IMR-90 (cell line): Measurements from ENCODE around the gene TTF2. TPM values are rescaled to one million over a fixed set of nuclear protein-coding genes. Genes with fewer than 3 reads are reported as not detected.

Experiments used
- ATAC-seq: fragments of 200-7000 bp; cut with Tn5 transposase; 2 replicates; pipeline ENCODE4 v1.9.1; 2020; ENCODE audit warnings: low read depth, mild to moderate bottlenecking, moderate library complexity
- BruUV-seq: library from RNA; stranded (reverse); fragments of 400-500 nt; replicated peaks from 2 replicates; lab custom pipeline; 2021; lab: Mats Ljungman, UMichigan
- CTCF ChIA-PET: fragments of 300-600 bp; formaldehyde crosslinking; extraction: SDS; loops from one replicate; lab custom pipeline; 2021; ENCODE audit warnings: antibody characterized with exemption; lab: Yijun Ruan, JAX
- POLR2A ChIA-PET: fragments of 300-600 bp; sonication (Branson Sonifier 250); formaldehyde crosslinking; loops from one replicate; lab custom pipeline; 2022; ENCODE audit warnings: antibody characterized with exemption; ENCODE audit not compliant: unreplicated experiment; lab: Charles Lee
- DNase-seq: peaks from one replicate; pipeline ENCODE4 v3.0.0; 2013
- H2AFZ ChIP-seq: replicated peaks from 2 replicates; pipeline ENCODE3; 2013; ENCODE audit warnings: low read length, mild to moderate bottlenecking; ENCODE audit not compliant: poor library complexity
- H2AK5ac ChIP-seq: 2 replicates; pipeline ENCODE4 v1.6.1; 2013; ENCODE audit warnings: low read depth, low read length, inconsistent platforms
- H2AK9ac ChIP-seq: replicated peaks from 2 replicates; pipeline ENCODE3; 2013; ENCODE audit warnings: mild to moderate bottlenecking, low read depth, low read length, moderate library complexity; ENCODE audit not compliant: poor library complexity
- H2BK120ac ChIP-seq: 2 replicates; pipeline ENCODE4 v1.6.1; 2013; ENCODE audit warnings: low read depth, low read length, inconsistent platforms
- H2BK15ac ChIP-seq: 3 replicates; pipeline ENCODE4 v1.6.1; 2013; ENCODE audit warnings: low read depth, low read length, inconsistent platforms
- H2BK20ac ChIP-seq: 2 replicates; pipeline ENCODE4 v1.6.1; 2013; ENCODE audit warnings: low read depth, mild to moderate bottlenecking, inconsistent platforms, low read length, moderate library complexity
- H2BK5ac ChIP-seq: 2 replicates; pipeline ENCODE4 v1.6.1; 2013; ENCODE audit warnings: mild to moderate bottlenecking, low read depth, low read length, inconsistent platforms; ENCODE audit not compliant: poor library complexity, severe bottlenecking
- H3K14ac ChIP-seq: replicated peaks from 2 replicates; pipeline ENCODE4 v1.6.1; 2013; ENCODE audit warnings: low read depth, low read length, inconsistent platforms
- H3K18ac ChIP-seq: 2 replicates; pipeline ENCODE4 v1.6.1; 2013; ENCODE audit warnings: low read depth, low read length, control low read depth
- H3K23ac ChIP-seq: 2 replicates; pipeline ENCODE4 v1.6.1; 2013; ENCODE audit warnings: low read depth, low read length, inconsistent platforms
- H3K27ac ChIP-seq: 2 replicates; pipeline ENCODE4 v1.5.1; 2013; ENCODE audit warnings: mild to moderate bottlenecking, control low read depth, low read length; ENCODE audit not compliant: insufficient read depth
- H3K27me3 ChIP-seq: 2 replicates; pipeline ENCODE4 v1.6.1; 2013; ENCODE audit warnings: low read length; ENCODE audit not compliant: control insufficient read depth, insufficient read depth
- H3K36me3 ChIP-seq: 2 replicates; pipeline ENCODE4 v1.6.1; 2013; ENCODE audit warnings: low read length, mixed read lengths; ENCODE audit not compliant: control insufficient read depth, insufficient read depth
- H3K4ac ChIP-seq: 2 replicates; pipeline ENCODE4 v1.6.1; 2013; ENCODE audit warnings: low read depth, low read length, inconsistent platforms
- H3K4me1 ChIP-seq: 2 replicates; pipeline ENCODE4 v1.6.1; 2013; ENCODE audit warnings: low read length, mixed read lengths; ENCODE audit not compliant: control insufficient read depth, insufficient read depth
- H3K4me2 ChIP-seq: 2 replicates; pipeline ENCODE4 v1.6.1; 2013; ENCODE audit warnings: low read depth, mild to moderate bottlenecking, control low read depth, low read length, moderate library complexity
- H3K4me3 ChIP-seq: 2 replicates; pipeline ENCODE4 v1.5.1; 2013; ENCODE audit warnings: low read depth, mild to moderate bottlenecking, control low read depth, low read length, moderate library complexity; ENCODE audit not compliant: insufficient read depth
- H3K56ac ChIP-seq: 2 replicates; pipeline ENCODE4 v1.6.1; 2013; ENCODE audit warnings: low read length, inconsistent platforms; ENCODE audit not compliant: insufficient read depth; ENCODE audit errors: extremely low read depth
- H3K79me1 ChIP-seq, 2 experiments: 2 replicates each; pipeline ENCODE4 v1.6.1; 2013; ENCODE audit warnings: low read length in 2 of 2, inconsistent platforms in 1 of 2, low read depth in 1 of 2
- H3K9ac ChIP-seq: 2 replicates; pipeline ENCODE4 v1.6.1; 2013; ENCODE audit warnings: low read depth, low read length, control low read depth
- H3K9me1 ChIP-seq: 2 replicates; pipeline ENCODE4 v1.6.1; 2013; ENCODE audit warnings: low read length, inconsistent platforms; ENCODE audit not compliant: insufficient read depth
- H3K9me3 ChIP-seq: 2 replicates; pipeline ENCODE4 v1.6.1; 2013; ENCODE audit warnings: low read length; ENCODE audit not compliant: control insufficient read depth, insufficient read depth
- H4K20me1 ChIP-seq: 2 replicates; pipeline ENCODE4 v1.6.1; 2013; ENCODE audit warnings: low read length, inconsistent platforms; ENCODE audit not compliant: insufficient read depth
- H4K5ac ChIP-seq: 2 replicates; pipeline ENCODE4 v1.6.1; 2013; ENCODE audit warnings: mild to moderate bottlenecking, low read depth, low read length, control low read depth
- H4K8ac ChIP-seq, 2 experiments: 2 replicates each; pipeline ENCODE4 v1.6.1; 2013; ENCODE audit warnings: low read depth in 2 of 2, low read length in 2 of 2, control low read depth in 1 of 2, inconsistent platforms in 1 of 2
- H4K91ac ChIP-seq: 2 replicates; pipeline ENCODE4 v1.6.1; 2013; ENCODE audit warnings: low read depth, low read length, inconsistent platforms; ENCODE audit not compliant: insufficient read depth
- BHLHE40 ChIP-seq: fragments of 150-350 bp; IDR thresholded peaks from 2 replicates; pipeline ENCODE4 v1.6.1; 2016; ENCODE audit warnings: mild to moderate bottlenecking, low read depth, low read length
- CEBPB ChIP-seq: IDR thresholded peaks from 2 replicates; pipeline ENCODE4 v1.6.1; 2012; ENCODE audit warnings: low read depth, low read length, improper control_type of control experiment
- CHD1 ChIP-seq: IDR thresholded peaks from 2 replicates; pipeline ENCODE4 v1.6.1; 2012; ENCODE audit warnings: low read depth, low read length, improper control_type of control experiment
- FOS ChIP-seq: fragments of 150-350 bp; IDR thresholded peaks from 2 replicates; pipeline ENCODE4 v1.6.1; 2016; ENCODE audit warnings: low read depth, low read length
- MAFK ChIP-seq: IDR thresholded peaks from 2 replicates; pipeline ENCODE4 v1.6.1; 2012; ENCODE audit warnings: low read depth, low read length, improper control_type of control experiment
- MXI1 ChIP-seq: IDR thresholded peaks from 2 replicates; pipeline ENCODE4 v1.6.1; 2012; ENCODE audit warnings: low read depth, mild to moderate bottlenecking, low read length, moderate library complexity, borderline replicate concordance
- NFE2L2 ChIP-seq: fragments of 150-350 bp; IDR thresholded peaks from 2 replicates; pipeline ENCODE4 v1.6.1; 2016; ENCODE audit warnings: low read depth, mild to moderate bottlenecking, low read length
- RAD21 ChIP-seq: IDR thresholded peaks from 2 replicates; pipeline ENCODE4 v1.6.1; 2012; ENCODE audit warnings: low read length, improper control_type of control experiment
- RCOR1 ChIP-seq: IDR thresholded peaks from 2 replicates; pipeline ENCODE4 v1.6.1; 2012; ENCODE audit warnings: mild to moderate bottlenecking, low read length, improper control_type of control experiment; ENCODE audit not compliant: insufficient replicate concordance
- RFX5 ChIP-seq: IDR thresholded peaks from 2 replicates; pipeline ENCODE4 v1.8.0; 2012; ENCODE audit warnings: low read depth, mild to moderate bottlenecking, low read length, moderate library complexity
- SMC3 ChIP-seq: fragments of 150-350 bp; IDR thresholded peaks from 2 replicates; pipeline ENCODE4 v1.6.1; 2016; ENCODE audit warnings: low read depth, mild to moderate bottlenecking, antibody characterized with exemption, low read length, moderate library complexity
- WGBS, 2 experiments: methylation state at CpG; one replicate each; pipeline versions ENCODE4 v1.1.5 to v1.1.7; 2013; ENCODE audit warnings: missing lambda C conversion rate in 2 of 2; ENCODE audit not compliant: insufficient read length in 1 of 2; ENCODE audit errors: extremely low coverage in 2 of 2; 5-methylcytosine and 5-hydroxymethylcytosine counted together
- dilution Hi-C: fragments of 300-500 bp; cut with HindIII; formaldehyde crosslinking; loops from one replicate; pipeline ENCODE4 v1.14.3; 2018; ENCODE audit warnings: low sequenced_read_pairs; ENCODE audit not compliant: unreplicated experiment
- in situ Hi-C: fragments of 300-500 bp; cut with MboI; formaldehyde crosslinking; loops from 3 replicates; pipeline ENCODE4 v1.14.3; 2019; ENCODE audit warnings: low sequenced_read_pairs, inconsistent platforms, mixed read lengths
- intact Hi-C: fragments of 100-400 bp; cut with micrococcal nuclease; formaldehyde crosslinking; loops from 2 replicates; pipeline ENCODE4 v1.10.0; 2022
- polyA plus RNA-seq, 3 experiments: library from polyadenylated mRNA; depleted of rRNA; stranded (reverse); fragments of >200 nt; gene quantifications; 2 replicates each; pipeline ENCODE4 v1.2.3, GENCODE V29; 2012; ENCODE audit warnings: low replicate concordance in 1 of 3
- total RNA-seq: library from RNA; depleted of rRNA; stranded (reverse); fragments of >200 nt; gene quantifications from 2 replicates; pipeline ENCODE4 v1.2.3, GENCODE V29; 2012
- TF ChIP-seq, protein P1 (sequence below): fragments of 150-350 bp; IDR thresholded peaks from 2 replicates; pipeline ENCODE4 v1.6.1; 2017; ENCODE audit warnings: mild to moderate bottlenecking, antibody characterized with exemption, low read length, low read depth
- TF ChIP-seq, protein P2 (sequence below): fragments of 150-350 bp; IDR thresholded peaks from 2 replicates; pipeline ENCODE4 v1.6.1; 2016; ENCODE audit warnings: low read depth, mild to moderate bottlenecking, low read length, moderate library complexity, borderline replicate concordance

Gene TTF2
- total and polyA plus RNA-seq, 2 of the 4 experiments (the other 2 are of a cell fraction), result 11.5 to 14.7 TPM

DNA sequence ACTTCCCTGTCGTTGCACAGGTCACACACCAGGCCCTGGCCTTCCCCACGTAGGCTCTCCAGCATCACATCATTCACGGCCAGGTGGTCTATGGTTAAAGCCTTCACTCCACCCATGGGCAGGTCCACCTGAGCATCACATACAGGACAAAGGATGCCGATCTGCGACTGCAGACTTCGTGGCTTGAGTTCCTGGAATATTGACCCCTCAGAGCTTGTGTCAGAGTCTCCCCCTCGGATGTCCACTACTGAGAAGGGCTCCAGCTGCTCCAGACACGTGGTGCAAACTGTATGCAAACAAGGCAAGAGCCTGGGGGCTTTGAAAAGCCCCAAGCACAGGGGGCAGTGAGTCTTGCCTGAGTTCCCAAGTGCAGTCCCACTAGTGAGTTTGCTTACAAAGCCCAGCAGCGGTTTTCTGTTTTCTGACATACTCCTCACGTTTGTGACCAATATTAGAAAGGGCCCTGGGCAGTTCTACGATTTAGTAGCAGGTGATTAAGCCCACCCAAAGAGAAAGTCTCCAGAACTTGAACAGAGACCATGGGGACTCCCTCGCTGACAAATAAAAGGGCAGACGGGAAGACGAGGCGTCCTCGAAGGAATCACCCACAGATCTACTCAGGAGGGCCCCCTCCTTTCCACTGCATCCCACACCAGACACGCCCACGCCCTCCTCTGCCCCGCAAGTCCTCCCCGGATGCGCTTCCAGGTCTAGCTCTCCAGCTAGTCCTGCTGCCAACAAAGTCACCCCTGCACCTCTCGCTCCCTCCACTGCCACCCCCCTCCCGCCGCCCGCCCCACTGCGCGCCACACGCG is 60.9 kb downstream of the TTF2 start:
- Histone ChIP-seq H3K4me2 (peak overlapping the region; percentile 74), H4K8ac (peak overlapping the region; percentile 75 to 83), H2AK5ac (peak overlapping the region; percentile 84), H3K14ac (peak overlapping the region; percentile 12), H3K9me3 (no peaks in the 10 kb centered on the region), H4K91ac (peak overlapping the region; percentile 31; the same call in 1 of the 2 replicates), H2AFZ (peak overlapping the region; percentile 99), H3K18ac (no peak overlapping the region), H3K23ac (peak overlapping the region; percentile 83), H2BK15ac (0 out of 3 replicates have a peak overlapping the region, but pooled peaks have one; percentile 44), H2BK120ac (peak overlapping the region; percentile 14; the same call in 1 of the 2 replicates), H3K4me3 (peak overlapping the region; percentile 53), H2AK9ac (peak overlapping the region; percentile 74), H3K9me1 (peaks cover 5% of the 10 kb centered on the region; the same call in 1 of the 2 replicates), H3K27ac (peak overlapping the region; percentile 69), H3K36me3 (peaks cover 4% of the 10 kb centered on the region; the same call in 1 of the 2 replicates), H3K4ac (peak overlapping the region; percentile 51), H3K4me1 (peaks cover 8% of the 10 kb centered on the region; the same call in 1 of the 2 replicates), H3K9ac (peak overlapping the region; percentile 63), H4K5ac (peak overlapping the region; percentile 35; the same call in 1 of the 2 replicates), H2BK5ac (peak overlapping the region; percentile 61), H3K27me3 (peaks cover 3% of the 10 kb centered on the region), H3K56ac (peak overlapping the region; percentile 1), H3K79me1 (peaks cover 5 to 9% of the 10 kb centered on the region in 2 experiments; a peak in 1 of 4 replicates), H4K20me1 (no peaks in the 10 kb centered on the region), H2BK20ac (no peak overlapping the region)
- no TSS peak for BruUV-seq
- DNase-seq (peak; percentile 57), ATAC-seq (peak; percentile 46)
- ChIA-PET CTCF (interaction anchor here (1.5 kb wide), 1 partner anchor 8 kb away, joined by 5 read pairs; no protein-coding TSS in a partner anchor), POLR2A (no interaction called here)
- in situ Hi-C loops (loop anchor here (10.0 kb wide), 1 partner anchor 46 kb away; no protein-coding TSS in a partner anchor), intact Hi-C loops (loop anchor here (2.0 kb wide), 1 partner anchor 52 kb away; no protein-coding TSS in a partner anchor), dilution Hi-C loops (no loop called here)
- TF ChIP-seq MAFK, result no peak
- no peak for TF ChIP-seq FOS
- TF ChIP-seq, protein P1, sequence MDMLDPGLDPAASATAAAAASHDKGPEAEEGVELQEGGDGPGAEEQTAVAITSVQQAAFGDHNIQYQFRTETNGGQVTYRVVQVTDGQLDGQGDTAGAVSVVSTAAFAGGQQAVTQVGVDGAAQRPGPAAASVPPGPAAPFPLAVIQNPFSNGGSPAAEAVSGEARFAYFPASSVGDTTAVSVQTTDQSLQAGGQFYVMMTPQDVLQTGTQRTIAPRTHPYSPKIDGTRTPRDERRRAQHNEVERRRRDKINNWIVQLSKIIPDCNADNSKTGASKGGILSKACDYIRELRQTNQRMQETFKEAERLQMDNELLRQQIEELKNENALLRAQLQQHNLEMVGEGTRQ, result no peak
- TF ChIP-seq MXI1, result no peak
- no peak for TF ChIP-seq CHD1
- no peak for TF ChIP-seq RAD21
- no peak for TF ChIP-seq RCOR1
- no peak for TF ChIP-seq BHLHE40
- no peak for TF ChIP-seq NFE2L2
- TF ChIP-seq SMC3, result no peak
- TF ChIP-seq, protein P2, sequence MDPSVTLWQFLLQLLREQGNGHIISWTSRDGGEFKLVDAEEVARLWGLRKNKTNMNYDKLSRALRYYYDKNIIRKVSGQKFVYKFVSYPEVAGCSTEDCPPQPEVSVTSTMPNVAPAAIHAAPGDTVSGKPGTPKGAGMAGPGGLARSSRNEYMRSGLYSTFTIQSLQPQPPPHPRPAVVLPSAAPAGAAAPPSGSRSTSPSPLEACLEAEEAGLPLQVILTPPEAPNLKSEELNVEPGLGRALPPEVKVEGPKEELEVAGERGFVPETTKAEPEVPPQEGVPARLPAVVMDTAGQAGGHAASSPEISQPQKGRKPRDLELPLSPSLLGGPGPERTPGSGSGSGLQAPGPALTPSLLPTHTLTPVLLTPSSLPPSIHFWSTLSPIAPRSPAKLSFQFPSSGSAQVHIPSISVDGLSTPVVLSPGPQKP, result no peak
- no peak for TF ChIP-seq RFX5
- TF ChIP-seq CEBPB, result no peak
- WGBS, 2 experiments, result 15% methylated on average over 8 of the region's 29 CpGs; no CpG with 5 or more reads in 1 of the 2 experiments
